NCI-H2029 treated with DMSO at 0.1 percent for 48 hours (cell line): ENCODE data around the gene GMPR.

ENCODE experiments used
- DNase-seq: peaks from one replicate; lab custom pipeline; 2025; lab: John Stamatoyannopoulos, UW

Gene GMPR

DNA sequence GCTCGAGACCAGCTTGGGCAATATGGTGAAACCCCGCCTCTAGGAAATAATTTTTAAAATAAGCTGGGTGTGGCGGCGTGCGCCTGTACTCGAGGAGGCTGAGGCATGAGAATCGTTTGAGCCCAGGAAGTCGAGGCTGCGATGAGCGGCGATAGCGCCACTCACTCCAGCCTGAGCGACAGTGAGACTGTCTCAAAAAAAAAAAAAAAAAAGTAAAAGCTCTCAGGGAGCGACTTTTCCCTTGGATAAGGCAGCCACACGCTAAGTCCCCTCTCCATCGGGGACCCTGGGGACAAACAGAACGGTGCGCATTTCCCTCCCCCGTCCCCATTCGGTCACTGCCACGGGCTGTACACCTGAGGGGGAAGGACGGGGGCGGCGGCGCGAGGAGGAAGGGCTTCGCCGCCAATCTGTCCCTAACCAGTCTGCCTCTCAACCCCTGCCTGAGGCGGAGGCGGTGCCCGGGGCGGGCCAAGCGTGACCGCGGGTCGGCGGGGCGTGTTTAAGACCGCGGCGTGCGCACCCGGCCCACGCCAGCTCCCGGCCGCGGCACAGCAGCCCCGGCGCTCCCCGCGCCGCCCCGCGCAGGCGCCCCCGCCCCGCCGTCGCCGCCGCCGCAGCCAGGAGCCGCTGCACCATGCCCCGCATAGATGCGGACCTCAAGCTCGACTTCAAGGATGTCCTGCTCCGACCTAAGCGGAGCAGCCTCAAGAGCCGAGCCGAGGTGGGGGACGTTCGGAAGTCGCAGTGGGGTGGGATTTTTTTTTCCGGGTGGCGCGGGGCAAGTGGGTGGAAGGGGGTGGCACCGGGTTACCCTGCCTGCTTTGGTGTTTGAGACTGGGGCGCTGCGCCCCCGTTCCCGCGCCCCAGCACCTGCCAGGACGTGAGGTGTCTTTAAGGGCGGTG, at the start of gene GMPR:
TSS of gene GMPR (plus strand) at position 531 of the 906 bp plus-strand sequence. CDS start at position 638, 107 bp downstream.
- DNase-seq = peak; percentile 26

DNA sequence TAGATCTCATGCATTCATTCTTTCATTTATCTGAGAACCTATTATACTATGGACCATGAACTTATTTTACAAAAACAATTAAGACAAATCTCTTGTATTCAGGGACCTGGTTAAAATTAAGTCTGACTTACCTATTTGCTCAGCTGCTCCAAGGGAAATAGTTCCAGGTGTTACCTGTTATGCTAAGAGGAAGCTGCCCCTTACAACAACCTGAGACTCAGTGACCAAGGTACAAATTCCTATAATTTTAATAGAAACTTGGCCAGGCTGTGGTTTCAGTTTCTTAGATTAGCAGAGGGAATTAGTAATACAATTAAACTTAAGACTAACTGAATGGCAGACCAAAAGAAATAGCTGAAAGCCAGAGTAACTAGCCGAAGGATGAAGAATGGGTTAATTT, 48.2 kb upstream of the GMPR start:
- no peak for DNase-seq

DNA sequence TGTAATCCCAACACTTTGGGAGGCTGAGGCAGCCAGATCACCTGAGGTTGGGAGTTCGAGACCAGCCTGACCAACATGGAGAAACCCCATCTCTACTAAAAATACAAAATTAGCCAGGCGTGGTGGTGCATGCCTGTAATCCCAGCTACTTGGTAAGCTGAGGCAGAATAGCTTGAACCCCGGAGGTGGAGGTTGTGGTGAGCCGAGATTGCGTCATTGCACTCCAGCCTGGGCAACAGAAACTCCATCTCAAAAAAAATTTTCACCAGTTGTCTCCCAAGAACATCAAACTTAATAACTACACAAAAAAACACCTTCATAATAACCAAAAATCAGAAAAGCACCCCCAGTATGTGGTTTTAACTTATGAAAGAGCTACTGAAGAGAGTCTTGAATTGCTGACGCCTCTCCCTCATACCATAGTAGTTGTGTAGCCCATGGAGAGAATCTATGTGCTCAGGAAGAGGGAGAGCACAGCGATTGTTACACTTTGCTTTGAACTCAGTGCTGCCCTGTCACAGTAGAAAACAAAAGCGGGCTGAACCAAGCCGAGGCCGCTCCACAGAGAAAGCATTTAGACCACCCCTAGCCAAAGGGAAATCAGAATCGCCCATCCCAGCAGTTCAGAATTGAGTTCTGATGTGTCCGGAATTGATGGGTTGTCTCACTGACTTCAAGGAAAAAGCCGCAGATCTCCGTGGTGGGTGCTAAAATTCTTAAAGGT, 42.0 kb upstream of the GMPR start:
- DNase-seq = no peak

DNA sequence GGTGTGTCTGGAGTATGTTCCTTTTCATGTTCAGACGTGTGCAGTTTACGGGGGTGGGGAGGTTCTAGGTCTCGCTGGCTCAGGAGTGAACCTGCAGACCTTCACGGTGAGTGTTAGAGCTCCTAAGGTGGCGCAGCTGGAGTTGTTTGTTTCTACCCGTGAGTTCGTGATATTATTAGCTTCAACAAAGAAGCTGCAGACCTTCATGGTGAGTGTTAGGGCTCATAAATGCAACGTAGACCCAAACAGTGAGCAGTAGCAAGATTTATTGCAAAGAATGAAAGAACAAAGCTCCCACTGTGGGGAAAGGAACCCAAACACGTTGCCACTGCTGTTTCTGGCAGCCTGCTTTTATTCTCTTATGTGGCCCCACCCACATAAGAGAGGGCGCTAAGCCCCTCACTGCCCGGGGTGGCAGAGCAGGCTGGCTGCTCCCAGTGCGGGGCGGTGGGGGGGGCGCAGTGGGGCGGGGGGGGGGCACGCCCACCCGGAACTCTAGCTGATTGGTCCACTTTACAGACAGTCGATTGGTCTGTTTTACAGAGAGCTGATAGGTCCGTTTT, 41.3 kb upstream of the GMPR start:
- DNase-seq = no peak

DNA sequence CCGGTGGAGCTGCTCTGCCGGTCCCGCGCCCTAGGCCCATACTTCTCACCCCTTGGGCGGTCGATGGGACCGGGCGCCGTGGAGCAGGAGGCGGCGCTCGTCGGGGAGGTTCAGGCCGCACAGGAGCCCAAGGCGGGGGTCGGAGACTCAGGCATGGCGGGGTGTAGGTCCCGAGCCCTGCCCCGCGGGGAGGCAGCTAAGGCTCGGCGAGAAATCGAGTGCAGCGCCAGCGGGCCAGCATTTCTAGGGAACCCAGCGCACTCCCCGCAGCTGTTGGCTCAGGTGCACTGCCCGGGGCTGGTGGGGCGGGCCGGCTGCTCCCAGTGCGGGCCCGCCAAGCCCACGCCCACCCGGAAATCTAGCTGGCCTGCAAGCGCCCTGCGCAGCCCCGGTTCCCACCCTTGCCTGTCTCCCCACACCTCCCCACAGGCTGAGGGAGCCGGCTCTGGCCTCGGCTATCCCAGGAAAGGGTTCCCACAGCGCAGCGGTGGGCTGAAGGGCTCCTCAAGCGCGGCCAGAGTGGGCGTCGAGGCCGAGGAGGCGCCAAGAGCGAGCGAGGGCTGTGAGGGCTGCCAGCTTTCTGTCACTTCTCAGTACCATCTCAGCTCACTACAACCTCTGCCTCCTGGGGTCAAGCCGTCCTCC, 40.2 kb upstream of the GMPR start:
- DNase-seq = no peak

DNA sequence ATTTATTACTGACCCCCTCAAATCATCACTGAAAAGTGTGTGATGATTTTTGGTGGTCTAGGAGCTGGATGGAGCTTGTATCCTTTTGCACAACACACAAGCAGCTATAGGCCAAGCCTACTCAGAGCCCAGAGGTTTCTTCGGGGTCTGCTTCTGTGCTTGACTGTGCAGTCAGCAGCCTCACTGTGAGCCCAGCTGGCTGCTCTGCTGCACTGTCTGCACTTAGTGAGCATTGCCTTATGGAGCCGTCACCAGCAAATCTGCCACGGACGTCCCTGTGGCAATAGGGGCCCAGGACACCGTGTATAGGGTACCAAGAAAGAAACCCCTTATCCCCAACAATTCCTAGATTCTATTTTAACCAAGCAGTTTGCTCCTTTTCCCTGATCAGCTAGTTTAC, 38.6 kb upstream of the GMPR start:
- DNase-seq = no peak

DNA sequence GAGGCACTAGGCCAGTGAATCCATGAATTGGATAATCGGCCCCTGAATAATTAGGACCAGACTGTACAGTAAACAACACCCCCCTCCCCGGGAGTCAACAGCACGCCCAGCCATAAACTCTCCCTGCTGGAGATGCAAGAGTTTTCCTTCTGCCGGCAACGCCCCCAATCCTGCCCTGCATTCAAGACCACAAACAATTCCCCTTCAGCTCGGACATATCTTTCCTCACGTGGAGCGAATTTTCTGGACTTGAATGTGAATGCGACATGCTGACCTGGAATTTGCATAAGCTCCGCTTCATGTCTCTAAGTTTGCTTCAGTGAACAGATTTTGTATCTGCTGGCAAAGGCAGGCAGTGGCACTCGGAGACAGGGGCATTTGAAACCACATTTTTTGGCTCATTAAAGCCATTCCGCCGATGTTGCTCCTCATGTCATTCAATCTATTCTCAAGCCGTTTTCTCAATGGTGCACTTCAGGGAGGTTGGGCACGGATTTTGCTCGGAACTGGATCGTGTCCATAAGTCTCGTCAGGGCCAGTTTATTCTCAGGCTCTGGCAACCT, 38.0 kb upstream of the GMPR start:
- DNase-seq = peak; percentile 21

DNA sequence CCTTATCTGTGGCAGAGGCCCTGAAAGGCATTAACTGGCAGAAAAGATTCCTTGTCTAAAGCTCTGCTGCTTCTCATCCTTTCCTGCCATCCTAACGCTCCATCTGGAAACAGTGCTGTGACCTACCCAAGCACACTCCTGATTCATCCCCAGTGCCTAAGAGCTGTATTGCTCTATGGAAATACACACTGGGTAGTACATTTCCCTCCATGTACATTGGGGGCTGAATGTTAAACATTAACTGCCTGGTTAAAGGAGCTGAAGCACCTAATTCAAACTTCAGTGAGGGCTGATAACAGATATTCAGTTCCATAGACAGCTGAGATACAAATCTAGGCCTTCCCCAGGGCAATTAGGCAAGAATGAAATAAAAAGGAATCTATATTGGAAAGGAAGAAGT, 36.7 kb upstream of the GMPR start:
- DNase-seq = no peak

DNA sequence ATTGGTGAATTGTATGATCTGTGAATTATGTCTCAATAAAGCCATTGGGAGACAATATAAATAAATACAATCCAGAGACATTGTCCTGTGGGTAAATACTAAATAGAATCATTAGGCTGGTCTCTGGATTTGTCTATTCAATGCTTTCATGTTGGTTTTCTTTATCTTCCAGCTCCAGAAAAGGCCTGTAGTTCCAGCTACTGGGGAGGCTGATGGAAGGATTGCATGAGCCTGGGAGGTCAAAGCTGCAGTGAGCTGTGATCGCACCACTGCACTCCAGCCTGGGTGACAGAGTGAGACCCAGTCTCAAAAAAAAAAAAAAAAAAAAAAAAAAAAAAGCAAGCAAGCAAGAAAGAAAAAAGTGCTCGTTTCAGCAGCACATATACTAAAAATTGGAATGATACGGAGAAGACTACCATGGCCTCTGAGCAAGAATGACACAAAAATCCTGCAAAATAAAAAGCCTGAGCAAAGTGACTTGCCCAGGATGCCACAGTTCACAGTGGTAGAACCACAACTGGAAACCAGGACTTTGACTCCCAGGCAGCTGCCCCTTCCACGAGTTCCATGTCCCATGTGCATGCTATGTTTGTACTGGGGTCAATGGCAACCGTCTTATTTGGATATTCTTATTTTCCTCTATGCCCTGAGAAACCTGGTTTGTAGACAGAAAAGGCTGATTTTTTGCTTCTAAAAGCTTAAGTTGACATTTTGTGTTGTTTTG, 33.6 kb upstream of the GMPR start:
- DNase-seq = no peak

DNA sequence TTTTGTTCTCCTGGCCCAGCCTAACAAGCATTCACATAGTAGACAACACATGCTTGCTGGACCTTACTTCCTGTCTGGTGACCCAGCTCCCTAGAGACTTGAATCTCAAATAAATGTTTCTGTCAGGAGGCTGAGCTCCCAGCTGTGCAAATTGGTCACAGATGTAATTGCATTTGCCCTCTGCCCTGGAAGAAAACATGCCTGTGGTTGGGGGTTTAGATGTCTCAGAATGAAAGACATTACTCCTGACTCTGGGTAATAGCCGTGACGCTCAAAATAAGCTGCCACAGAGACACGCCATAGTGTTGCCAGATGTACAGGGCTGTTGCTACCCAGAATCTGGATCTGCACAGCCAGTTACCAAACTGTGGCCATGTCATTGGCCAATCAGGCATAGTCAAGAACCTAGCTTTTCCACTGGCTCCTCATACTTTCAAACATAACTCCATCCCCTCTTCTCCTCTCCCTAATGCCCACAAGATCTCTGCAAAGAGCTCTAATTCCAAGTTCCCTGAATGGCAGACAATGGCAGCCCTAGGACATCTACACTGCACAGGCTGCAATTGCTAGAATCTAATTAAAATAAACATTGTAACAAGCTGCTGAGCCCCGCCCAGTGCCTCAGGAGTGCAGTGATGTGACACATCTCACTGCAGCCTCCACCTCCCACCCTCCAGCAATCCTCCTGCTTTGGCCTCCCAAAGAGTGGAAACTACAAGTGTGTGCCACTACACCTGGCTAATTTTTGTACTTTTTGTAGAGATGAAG, 32.8 kb upstream of the GMPR start:
- DNase-seq = no peak

DNA sequence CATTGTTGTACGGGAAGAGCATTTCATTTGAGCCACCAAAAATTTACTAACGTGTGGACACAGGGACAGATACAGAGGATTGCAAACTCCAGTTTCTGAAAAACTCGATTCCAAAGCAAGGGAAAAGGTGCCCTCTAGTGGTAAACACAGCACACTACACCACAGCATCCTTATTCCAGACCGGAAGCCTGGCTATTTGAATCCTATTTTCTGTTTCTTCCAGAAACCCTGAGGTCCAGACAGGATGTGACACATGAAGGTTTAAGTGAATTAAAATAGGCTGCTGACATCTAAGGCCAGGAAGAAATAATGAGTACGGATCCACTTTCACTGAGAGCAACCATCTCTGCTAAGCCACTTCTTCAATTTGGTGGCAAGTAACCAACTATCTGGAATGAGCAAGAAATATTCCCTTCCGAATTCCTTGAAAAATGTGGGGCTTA, 31.8 kb upstream of the GMPR start:
- peak; percentile 89 for DNase-seq

DNA sequence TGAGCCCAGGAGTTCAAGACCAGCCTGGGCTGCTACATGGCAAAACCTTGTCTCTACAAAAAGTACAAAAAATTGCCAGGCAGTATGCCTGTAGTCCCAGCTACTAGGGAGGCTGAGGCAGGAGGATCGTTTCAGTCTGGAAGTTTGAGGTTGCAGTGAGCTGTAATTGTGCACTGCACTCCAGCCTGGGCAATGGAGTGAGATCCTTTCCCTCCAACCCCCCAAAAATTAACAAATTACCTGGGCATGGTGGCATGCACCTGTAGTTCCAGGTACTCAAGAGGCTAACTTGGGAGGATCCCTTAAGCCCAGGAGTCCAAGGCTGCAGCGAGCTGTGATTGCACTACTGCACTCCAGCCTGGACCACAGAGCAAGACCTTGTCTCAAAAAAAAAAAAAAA, 29.4 kb upstream of the GMPR start:
- DNase-seq = no peak

DNA sequence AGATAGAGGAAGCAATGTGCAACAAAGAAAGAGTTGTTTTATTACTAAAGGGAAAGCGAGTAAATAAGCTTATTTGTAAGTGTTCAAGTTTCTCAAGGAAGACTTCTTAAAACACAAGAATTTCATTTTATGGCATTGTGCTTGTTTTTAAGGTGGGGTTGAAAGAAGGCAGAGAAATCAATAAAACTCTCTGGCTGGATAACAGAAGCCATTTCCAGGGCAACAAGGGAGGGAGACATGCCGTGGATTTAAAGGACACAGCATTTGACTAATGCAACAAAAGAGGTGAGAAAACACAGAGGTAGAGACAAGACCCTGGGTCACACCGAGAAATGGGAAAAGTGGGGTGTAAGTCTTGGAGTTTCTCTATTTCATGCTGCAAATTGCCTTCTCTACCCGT, 28.8 kb upstream of the GMPR start:
- no peak for DNase-seq

DNA sequence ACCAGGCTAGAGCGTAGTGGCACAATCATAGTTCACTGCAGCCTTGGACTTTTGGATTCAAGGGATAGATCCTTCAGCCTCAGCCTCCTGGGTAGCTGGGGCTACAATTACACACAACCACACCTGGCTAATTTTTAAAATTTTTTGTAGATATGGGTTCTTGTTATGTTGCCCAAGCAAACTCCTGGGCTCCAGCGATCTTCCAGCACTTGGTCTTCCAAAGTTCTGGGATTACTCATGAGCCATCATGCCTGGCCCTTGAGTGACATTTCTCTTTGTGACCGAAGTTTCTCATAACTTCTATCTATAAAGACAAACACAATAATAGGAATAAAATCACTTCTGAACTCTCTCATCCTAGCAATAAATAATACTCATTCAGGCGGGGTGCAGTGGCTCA, 26.1 kb upstream of the GMPR start:
- no peak for DNase-seq

DNA sequence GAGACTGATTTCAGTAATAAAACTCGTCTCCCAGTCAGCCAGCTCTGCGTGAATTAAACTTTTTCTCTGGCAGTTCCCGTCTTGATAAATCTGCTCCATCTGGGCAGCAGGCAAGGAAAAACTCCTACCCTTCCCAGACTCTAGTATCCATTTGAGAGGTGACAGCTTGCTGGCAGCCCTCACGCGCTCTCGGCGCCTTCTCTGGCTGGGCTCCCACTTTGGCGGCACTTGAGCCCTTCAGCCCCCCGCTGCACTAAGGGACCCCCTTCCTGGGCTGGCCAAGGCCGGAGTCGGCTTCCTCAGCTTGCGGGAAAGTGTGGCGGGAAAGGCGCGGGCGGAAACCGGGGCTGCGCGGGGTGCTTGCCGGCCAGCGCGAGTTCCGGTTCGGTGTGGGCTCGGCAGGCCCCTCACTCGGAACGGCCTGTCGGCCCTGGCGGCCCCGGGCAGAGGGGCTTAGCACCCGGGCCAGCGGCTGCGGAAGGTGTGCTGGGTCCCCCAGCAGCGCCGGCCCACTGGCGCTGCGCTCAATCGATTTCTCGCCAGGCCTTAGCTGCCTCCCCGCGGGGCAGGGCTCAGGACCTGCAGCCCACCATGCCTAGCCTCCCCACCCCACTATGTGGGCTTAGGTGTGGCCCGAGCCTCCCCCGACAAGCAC, 21.8 kb upstream of the GMPR start:
- no peak for DNase-seq

DNA sequence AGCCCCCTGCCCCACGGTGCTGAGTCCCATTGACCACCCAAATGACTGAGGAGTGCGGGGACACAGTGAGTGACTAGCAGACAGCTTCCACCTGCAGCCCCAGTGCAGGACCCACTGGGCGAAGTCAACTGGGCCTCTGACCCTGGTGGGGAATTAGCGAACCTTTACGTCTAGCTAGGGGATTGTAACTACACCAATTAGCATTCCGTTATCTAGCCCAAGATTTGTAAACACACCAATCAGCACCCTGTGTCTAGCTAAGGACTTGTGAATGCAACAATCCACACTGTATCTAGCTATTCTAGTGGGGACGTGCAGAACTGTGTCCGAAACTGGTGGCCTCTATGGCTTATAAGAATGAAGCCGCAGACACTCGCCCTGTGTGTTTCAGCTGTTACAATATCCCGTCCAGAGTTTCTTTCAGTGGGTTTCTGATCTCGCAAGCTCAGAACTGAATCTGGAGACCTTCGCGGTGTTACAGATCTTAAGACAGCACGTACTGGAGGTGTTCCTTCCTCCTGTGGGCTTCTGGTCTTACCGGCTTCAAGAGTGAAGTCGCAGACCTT, 21.1 kb upstream of the GMPR start:
- DNase-seq = no peak

DNA sequence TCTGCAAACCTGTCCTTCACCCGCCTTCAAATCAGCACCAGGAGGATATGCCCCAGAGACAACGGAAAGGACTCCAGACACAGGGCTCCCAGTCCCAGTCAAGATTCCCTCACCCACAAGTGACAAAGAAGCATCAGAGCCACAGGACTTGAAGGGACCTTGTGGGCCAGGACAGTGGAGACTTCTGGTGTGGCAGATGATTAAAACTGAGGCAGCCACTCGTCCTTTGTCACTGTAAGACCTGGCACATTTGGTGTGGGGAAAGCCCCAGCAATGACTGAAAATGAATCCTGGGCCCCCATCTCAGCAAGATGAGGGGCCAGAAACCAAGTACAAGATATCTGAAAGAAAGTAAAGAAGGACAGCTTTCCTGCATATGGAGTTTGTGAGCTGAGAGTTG, 15.6 kb upstream of the GMPR start:
- no peak for DNase-seq

DNA sequence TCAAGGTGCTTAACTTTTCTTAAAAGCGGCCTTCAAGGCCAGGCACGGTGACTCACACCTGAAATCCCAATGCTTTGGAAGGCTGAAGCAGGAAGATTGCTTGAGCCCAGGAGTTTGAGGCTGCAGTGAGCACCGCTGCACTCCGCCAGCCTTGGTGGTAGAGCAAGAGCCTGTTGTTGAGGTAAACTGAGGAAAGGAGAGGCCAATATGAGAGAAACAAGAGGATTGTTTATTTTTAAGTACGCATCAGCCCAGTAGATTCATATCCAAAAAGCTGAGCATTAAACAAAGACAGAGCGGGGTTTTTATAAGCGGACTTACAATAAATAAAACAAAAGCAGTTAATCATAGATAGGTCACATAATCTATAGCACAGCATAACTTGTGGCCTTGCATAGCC, 15.0 kb upstream of the GMPR start:
- no peak for DNase-seq

DNA sequence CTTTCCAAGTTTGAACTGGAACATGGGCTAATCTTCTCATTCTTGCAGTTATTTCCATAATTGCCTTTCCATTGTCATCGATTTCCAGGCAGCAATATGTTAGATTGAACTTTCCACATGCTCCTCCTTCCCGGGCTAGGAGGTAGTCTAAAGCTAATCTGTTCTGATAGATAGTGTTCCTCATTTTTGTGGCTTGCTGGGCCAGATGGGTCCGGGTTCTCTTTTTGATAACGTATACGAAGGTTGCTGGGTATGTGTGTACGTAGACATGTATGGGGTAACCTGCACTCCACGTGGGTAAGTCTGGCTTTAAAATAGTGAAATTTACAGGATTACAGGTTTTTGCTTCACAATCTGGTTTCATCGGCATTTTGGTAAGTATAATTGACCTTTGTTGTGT, 14.0 kb upstream of the GMPR start:
- no peak for DNase-seq
